HEK293 (cell line): ENCODE data around the gene NCDN.

Source experiments
- CTCF ChIA-PET: fragments of 350-600 bp; formaldehyde crosslinking; extraction: SDS; loops from one replicate; lab custom pipeline; 2021; ENCODE audit warnings: antibody characterized with exemption; lab: Yijun Ruan, JAX
- POLR2A ChIA-PET: fragments of 300-600 bp; formaldehyde crosslinking; extraction: SDS; loops from one replicate; lab custom pipeline; 2020; ENCODE audit warnings: antibody characterized with exemption, inconsistent platforms; lab: Yijun Ruan, JAX
- H3K27ac ChIP-seq: fragments of 200-500 bp; sonication (Bioruptor generic); 2 replicates; pipeline ENCODE4 v1.5.1; 2014; ENCODE audit warnings: low read depth, low read length, control low read depth, inconsistent platforms; ENCODE audit errors: extremely low read depth
- H3K36me3 ChIP-seq, 2 experiments: fragments of 200-500 bp in 1 of 2; sonication (Bioruptor generic) in 1 of 2; 1 replicate in 1 of 2; 2 replicates in 1 of 2; pipeline ENCODE4 v1.5.1; 2014 to 2017; ENCODE audit warnings: inconsistent platforms in 2 of 2, low read length in 2 of 2; ENCODE audit not compliant: control insufficient read depth in 2 of 2, insufficient read depth in 1 of 2
- H3K4me1 ChIP-seq: fragments of 200-500 bp; sonication (Bioruptor generic); 2 replicates; pipeline ENCODE4 v1.5.1; 2014; ENCODE audit warnings: mild to moderate bottlenecking, low read length, inconsistent platforms; ENCODE audit not compliant: control insufficient read depth, insufficient read depth
- H3K4me3 ChIP-seq: 2 replicates; pipeline ENCODE4 v1.5.1; 2011; ENCODE audit warnings: low read depth, mild to moderate bottlenecking, control low read depth, low read length, moderate library complexity
- H3K9me3 ChIP-seq: fragments of 200-500 bp; sonication (Bioruptor generic); 2 replicates; pipeline ENCODE4 v1.5.1; 2014; ENCODE audit warnings: low read depth, low read length, inconsistent platforms; ENCODE audit not compliant: control insufficient read depth, insufficient read depth
- BCL11B ChIP-seq: fragments of 450-650 bp; formaldehyde crosslinking; IDR thresholded peaks from 2 replicates; pipeline ENCODE4 v1.5.1; 2016; ENCODE audit warnings: low read depth, missing biosample characterization, missing genetic modification characterization
- GFI1B ChIP-seq: fragments of 450-650 bp; formaldehyde crosslinking; IDR thresholded peaks from 2 replicates; pipeline ENCODE4 v1.5.1; 2016; ENCODE audit warnings: missing biosample characterization, missing genetic modification characterization
- HOXA7 ChIP-seq: sonication (generic); formaldehyde crosslinking; IDR thresholded peaks from 2 replicates; pipeline ENCODE4 v1.8.1; 2022; ENCODE audit warnings: missing genetic modification reagents, borderline replicate concordance
- HOXD13 ChIP-seq: sonication (generic); formaldehyde crosslinking; IDR thresholded peaks from 2 replicates; pipeline ENCODE4 v1.8.0; 2022; ENCODE audit warnings: missing genetic modification reagents, borderline replicate concordance
- IKZF3 ChIP-seq: fragments of 450-650 bp; IDR thresholded peaks from 2 replicates; pipeline ENCODE4 v1.5.0; 2018; ENCODE audit warnings: missing biosample characterization, mild to moderate bottlenecking, missing genetic modification characterization, moderate library complexity
- KLF16 ChIP-seq: fragments of 450-650 bp; formaldehyde crosslinking; IDR thresholded peaks from 2 replicates; pipeline ENCODE4 v1.5.1; 2017; ENCODE audit warnings: missing biosample characterization, missing genetic modification characterization
- MEIS1 ChIP-seq: sonication (generic); formaldehyde crosslinking; IDR thresholded peaks from 2 replicates; pipeline ENCODE4 v1.8.1; 2022; ENCODE audit warnings: missing genetic modification reagents, mild to moderate bottlenecking, borderline replicate concordance
- OVOL3 ChIP-seq: fragments of 450-650 bp; formaldehyde crosslinking; IDR thresholded peaks from 2 replicates; pipeline ENCODE4 v1.5.1; 2016; ENCODE audit warnings: missing biosample characterization, missing genetic modification characterization
- SCRT2 ChIP-seq: fragments of 450-650 bp; formaldehyde crosslinking; IDR thresholded peaks from 2 replicates; pipeline ENCODE4 v1.5.1; 2016; ENCODE audit warnings: missing biosample characterization, missing genetic modification characterization
- SETDB1 ChIP-seq: IDR thresholded peaks from one replicate; pipeline ENCODE4 v1.6.1; 2017; ENCODE audit warnings: mild to moderate bottlenecking, low read length, moderate library complexity, mixed read lengths; ENCODE audit not compliant: insufficient read length
- SP7 ChIP-seq: fragments of 450-650 bp; formaldehyde crosslinking; IDR thresholded peaks from 2 replicates; pipeline ENCODE4 v1.5.1; 2016; ENCODE audit warnings: missing biosample characterization, missing genetic modification characterization
- ZIC2 ChIP-seq: fragments of 450-650 bp; formaldehyde crosslinking; IDR thresholded peaks from 2 replicates; pipeline ENCODE4 v1.5.1; 2016; ENCODE audit warnings: missing biosample characterization, missing genetic modification characterization
- ZNF121 ChIP-seq: fragments of 450-650 bp; formaldehyde crosslinking; IDR thresholded peaks from 2 replicates; pipeline ENCODE4 v1.5.1; 2016; ENCODE audit warnings: missing biosample characterization, missing genetic modification characterization
- ZNF426 ChIP-seq: fragments of 450-650 bp; formaldehyde crosslinking; IDR thresholded peaks from 2 replicates; pipeline ENCODE4 v1.5.1; 2017; ENCODE audit warnings: missing biosample characterization, missing genetic modification characterization, mild to moderate bottlenecking, inconsistent platforms, moderate library complexity
- ZNF514 ChIP-seq: fragments of 450-650 bp; formaldehyde crosslinking; IDR thresholded peaks from 2 replicates; pipeline ENCODE4 v1.5.1; 2016; ENCODE audit warnings: missing biosample characterization, missing genetic modification characterization
- ZNF530 ChIP-seq: fragments of 450-650 bp; formaldehyde crosslinking; IDR thresholded peaks from 2 replicates; pipeline ENCODE4 v1.5.1; 2016; ENCODE audit warnings: low read depth, missing biosample characterization, missing genetic modification characterization
- ZNF549 ChIP-seq: fragments of 450-650 bp; IDR thresholded peaks from 2 replicates; pipeline ENCODE4 v1.5.1; 2018; ENCODE audit warnings: missing biosample characterization, missing genetic modification characterization, mild to moderate bottlenecking, inconsistent platforms, moderate library complexity
- ZNF580 ChIP-seq: fragments of 450-650 bp; formaldehyde crosslinking; IDR thresholded peaks from 2 replicates; pipeline ENCODE4 v1.5.1; 2016; ENCODE audit warnings: missing biosample characterization, missing genetic modification characterization
- ZNF621 ChIP-seq: fragments of 450-650 bp; formaldehyde crosslinking; IDR thresholded peaks from 2 replicates; pipeline ENCODE4 v1.5.1; 2017; ENCODE audit warnings: missing biosample characterization, missing genetic modification characterization
- ZNF624 ChIP-seq: fragments of 450-650 bp; formaldehyde crosslinking; IDR thresholded peaks from 2 replicates; pipeline ENCODE4 v1.5.1; 2017; ENCODE audit warnings: missing biosample characterization, missing genetic modification characterization
- ZNF792 ChIP-seq: fragments of 450-650 bp; formaldehyde crosslinking; IDR thresholded peaks from 2 replicates; pipeline ENCODE4 v1.5.1; 2016; ENCODE audit warnings: missing biosample characterization, missing genetic modification characterization
- ZNF830 ChIP-seq: fragments of 450-650 bp; IDR thresholded peaks from 2 replicates; pipeline ENCODE4 v1.5.0; 2018; ENCODE audit warnings: missing biosample characterization, missing genetic modification characterization, low read depth, mild to moderate bottlenecking, moderate library complexity
- ZXDB ChIP-seq: fragments of 450-650 bp; formaldehyde crosslinking; IDR thresholded peaks from 2 replicates; pipeline ENCODE4 v1.5.1; 2016; ENCODE audit warnings: missing biosample characterization, missing genetic modification characterization
- TF ChIP-seq, protein P1 (sequence below): fragments of 450-650 bp; formaldehyde crosslinking; IDR thresholded peaks from 2 replicates; pipeline ENCODE4 v1.5.1; 2016; ENCODE audit warnings: missing biosample characterization, missing genetic modification characterization
- TF ChIP-seq, protein P2 (sequence below): fragments of 450-650 bp; formaldehyde crosslinking; IDR thresholded peaks from 2 replicates; pipeline ENCODE4 v1.5.1; 2017; ENCODE audit warnings: missing biosample characterization, missing genetic modification characterization
- TF ChIP-seq, protein P3 (sequence below): fragments of 450-650 bp; formaldehyde crosslinking; IDR thresholded peaks from 2 replicates; pipeline ENCODE4 v1.5.1; 2016; ENCODE audit warnings: missing biosample characterization, missing genetic modification characterization

Gene NCDN

GRCh38 chr1:35554266-35555211 is 3.1 kb upstream of the NCDN start:
- ChIA-PET CTCF (no interaction called here), POLR2A (no interaction called here)
- no peaks in the 10 kb centered on the region for H3K9me3 ChIP-seq
- no peak overlapping the region for H3K4me3 ChIP-seq
- no peak overlapping the region for H3K27ac ChIP-seq
- peaks cover 24 to 44% of the 10 kb centered on the region in 2 experiments; a peak in 2 of 3 replicates for H3K36me3 ChIP-seq
- H3K4me1 ChIP-seq: peaks cover 27% of the 10 kb centered on the region
- TF ChIP-seq SCRT2 (tag by site-specific recombination) (peak; percentile 67), ZNF580 (tag by site-specific recombination) (no peak), ZIC2 (tag by site-specific recombination) (no peak), ZXDB (tag by site-specific recombination) (peak; percentile 18; the same call in 1 of the 2 replicates), ZNF549 (tag by site-specific recombination) (no peak), SP7 (tag by site-specific recombination) (peak; percentile 94), ZNF514 (tag by site-specific recombination) (no peak), ZNF624 (tag by site-specific recombination) (no peak), BCL11B (no peak), IKZF3 (tag by site-specific recombination) (0 out of 2 replicates have a peak, but pooled peaks have one; percentile 46), SETDB1 (no peak), KLF16 (tag by site-specific recombination) (no peak), HOXA7 (CRISPR knock-in tag) (no peak)
- TF ChIP-seq, protein P1, sequence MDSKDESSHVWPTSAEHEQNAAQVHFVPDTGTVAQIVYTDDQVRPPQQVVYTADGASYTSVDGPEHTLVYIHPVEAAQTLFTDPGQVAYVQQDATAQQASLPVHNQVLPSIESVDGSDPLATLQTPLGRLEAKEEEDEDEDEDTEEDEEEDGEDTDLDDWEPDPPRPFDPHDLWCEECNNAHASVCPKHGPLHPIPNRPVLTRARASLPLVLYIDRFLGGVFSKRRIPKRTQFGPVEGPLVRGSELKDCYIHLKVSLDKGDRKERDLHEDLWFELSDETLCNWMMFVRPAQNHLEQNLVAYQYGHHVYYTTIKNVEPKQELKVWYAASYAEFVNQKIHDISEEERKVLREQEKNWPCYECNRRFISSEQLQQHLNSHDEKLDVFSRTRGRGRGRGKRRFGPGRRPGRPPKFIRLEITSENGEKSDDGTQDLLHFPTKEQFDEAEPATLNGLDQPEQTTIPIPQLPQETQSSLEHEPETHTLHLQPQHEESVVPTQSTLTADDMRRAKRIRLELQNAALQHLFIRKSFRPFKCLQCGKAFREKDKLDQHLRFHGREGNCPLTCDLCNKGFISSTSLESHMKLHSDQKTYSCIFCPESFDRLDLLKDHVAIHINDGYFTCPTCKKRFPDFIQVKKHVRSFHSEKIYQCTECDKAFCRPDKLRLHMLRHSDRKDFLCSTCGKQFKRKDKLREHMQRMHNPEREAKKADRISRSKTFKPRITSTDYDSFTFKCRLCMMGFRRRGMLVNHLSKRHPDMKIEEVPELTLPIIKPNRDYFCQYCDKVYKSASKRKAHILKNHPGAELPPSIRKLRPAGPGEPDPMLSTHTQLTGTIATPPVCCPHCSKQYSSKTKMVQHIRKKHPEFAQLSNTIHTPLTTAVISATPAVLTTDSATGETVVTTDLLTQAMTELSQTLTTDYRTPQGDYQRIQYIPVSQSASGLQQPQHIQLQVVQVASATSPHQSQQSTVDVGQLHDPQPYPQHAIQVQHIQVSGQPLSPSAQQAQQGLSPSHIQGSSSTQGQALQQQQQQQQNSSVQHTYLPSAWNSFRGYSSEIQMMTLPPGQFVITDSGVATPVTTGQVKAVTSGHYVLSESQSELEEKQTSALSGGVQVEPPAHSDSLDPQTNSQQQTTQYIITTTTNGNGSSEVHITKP (tag by site-specific recombination): no peak
- TF ChIP-seq, protein P2, sequence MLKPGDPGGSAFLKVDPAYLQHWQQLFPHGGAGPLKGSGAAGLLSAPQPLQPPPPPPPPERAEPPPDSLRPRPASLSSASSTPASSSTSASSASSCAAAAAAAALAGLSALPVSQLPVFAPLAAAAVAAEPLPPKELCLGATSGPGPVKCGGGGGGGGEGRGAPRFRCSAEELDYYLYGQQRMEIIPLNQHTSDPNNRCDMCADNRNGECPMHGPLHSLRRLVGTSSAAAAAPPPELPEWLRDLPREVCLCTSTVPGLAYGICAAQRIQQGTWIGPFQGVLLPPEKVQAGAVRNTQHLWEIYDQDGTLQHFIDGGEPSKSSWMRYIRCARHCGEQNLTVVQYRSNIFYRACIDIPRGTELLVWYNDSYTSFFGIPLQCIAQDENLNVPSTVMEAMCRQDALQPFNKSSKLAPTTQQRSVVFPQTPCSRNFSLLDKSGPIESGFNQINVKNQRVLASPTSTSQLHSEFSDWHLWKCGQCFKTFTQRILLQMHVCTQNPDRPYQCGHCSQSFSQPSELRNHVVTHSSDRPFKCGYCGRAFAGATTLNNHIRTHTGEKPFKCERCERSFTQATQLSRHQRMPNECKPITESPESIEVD: peak; percentile 52

DNA sequence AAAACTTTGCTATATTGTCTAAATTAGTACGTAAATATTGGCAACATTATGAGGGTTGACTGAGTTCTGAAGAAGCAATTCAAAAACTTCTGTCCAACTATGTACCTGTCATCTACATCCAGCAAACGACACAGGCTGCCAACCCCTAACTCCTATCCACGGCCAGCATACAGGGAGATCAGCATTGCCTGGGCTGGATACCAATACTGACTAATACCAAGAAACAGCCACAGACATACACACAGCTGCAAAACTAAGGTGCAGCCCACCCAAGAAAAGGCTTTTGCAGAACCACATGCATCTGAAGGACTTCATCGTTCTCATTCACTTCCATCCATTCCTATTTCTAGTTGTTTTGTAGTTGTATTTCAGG is 2.4 kb upstream of the NCDN start:
- Histone ChIP-seq H3K4me3 (no peak overlapping the region), H3K36me3 (peaks cover 24 to 44% of the 10 kb centered on the region in 2 experiments; a peak in 2 of 3 replicates), H3K4me1 (peaks cover 27% of the 10 kb centered on the region), H3K9me3 (no peaks in the 10 kb centered on the region), H3K27ac (no peak overlapping the region)
- CTCF ChIA-PET: interaction anchor here (1.7 to 2.6 kb wide), 2 partner anchors 13 to 172 kb away, joined by 10 read pairs; no protein-coding TSS in a partner anchor
- POLR2A ChIA-PET: no interaction called here
- TF ChIP-seq HOXD13 (CRISPR knock-in tag) (no peak), ZNF621 (no peak), ZNF426 (tag by site-specific recombination) (no peak), OVOL3 (tag by site-specific recombination) (no peak), MEIS1 (CRISPR knock-in tag) (no peak), ZNF121 (no peak), GFI1B (no peak), ZNF530 (tag by site-specific recombination) (no peak), ZNF830 (tag by site-specific recombination) (no peak), ZNF792 (tag by site-specific recombination) (no peak)
- TF ChIP-seq, protein P3, sequence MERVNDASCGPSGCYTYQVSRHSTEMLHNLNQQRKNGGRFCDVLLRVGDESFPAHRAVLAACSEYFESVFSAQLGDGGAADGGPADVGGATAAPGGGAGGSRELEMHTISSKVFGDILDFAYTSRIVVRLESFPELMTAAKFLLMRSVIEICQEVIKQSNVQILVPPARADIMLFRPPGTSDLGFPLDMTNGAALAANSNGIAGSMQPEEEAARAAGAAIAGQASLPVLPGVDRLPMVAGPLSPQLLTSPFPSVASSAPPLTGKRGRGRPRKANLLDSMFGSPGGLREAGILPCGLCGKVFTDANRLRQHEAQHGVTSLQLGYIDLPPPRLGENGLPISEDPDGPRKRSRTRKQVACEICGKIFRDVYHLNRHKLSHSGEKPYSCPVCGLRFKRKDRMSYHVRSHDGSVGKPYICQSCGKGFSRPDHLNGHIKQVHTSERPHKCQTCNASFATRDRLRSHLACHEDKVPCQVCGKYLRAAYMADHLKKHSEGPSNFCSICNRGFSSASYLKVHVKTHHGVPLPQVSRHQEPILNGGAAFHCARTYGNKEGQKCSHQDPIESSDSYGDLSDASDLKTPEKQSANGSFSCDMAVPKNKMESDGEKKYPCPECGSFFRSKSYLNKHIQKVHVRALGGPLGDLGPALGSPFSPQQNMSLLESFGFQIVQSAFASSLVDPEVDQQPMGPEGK (tag by site-specific recombination): no peak
